ENCODE measurements around the gene GNAO1.

The GNAO1 gene

GRCh38 chr16:56244612-56245011 lies 53.3 kb downstream of the GNAO1 start:
- no peak overlapping the region for H3K4me3 Mint-ChIP-seq
- H3K27ac Mint-ChIP-seq = no peak overlapping the region
- H3K36me3 Mint-ChIP-seq = no peaks in the 10 kb centered on the region
- no peaks in the 10 kb centered on the region for H3K27me3 Mint-ChIP-seq
- no peaks in the 10 kb centered on the region for H3K4me1 Mint-ChIP-seq (ENCODE audit: low read depth)
- no peaks in the 10 kb centered on the region for H3K9me3 Mint-ChIP-seq (ENCODE audit: low read depth)

- Mint-ChIP-seq H3K27me3 (no peaks in the 10 kb centered on the region), H3K4me1 (ENCODE audit: low read depth) (no peaks in the 10 kb centered on the region), H3K27ac (no peak overlapping the region), H3K4me3 (no peak overlapping the region), H3K9me3 (ENCODE audit: low read depth) (no peaks in the 10 kb centered on the region), H3K36me3 (no peaks in the 10 kb centered on the region)
Observed at GRCh38 chr16:56245197-56245596, 53.9 kb downstream of the GNAO1 start.

GRCh38 chr16:56246051-56246817 lies 54.9 kb downstream of the GNAO1 start:
- no peak overlapping the region for H3K27ac Mint-ChIP-seq
- no peak overlapping the region for H3K4me3 Mint-ChIP-seq
- no peaks in the 10 kb centered on the region for H3K9me3 Mint-ChIP-seq (ENCODE audit: low read depth)
- no peaks in the 10 kb centered on the region for H3K4me1 Mint-ChIP-seq (ENCODE audit: low read depth)
- no peaks in the 10 kb centered on the region for H3K36me3 Mint-ChIP-seq
- no peaks in the 10 kb centered on the region for H3K27me3 Mint-ChIP-seq

GRCh38 chr16:56247018-56247417 lies 55.7 kb downstream of the GNAO1 start:
- H3K27me3 Mint-ChIP-seq = no peaks in the 10 kb centered on the region
- no peaks in the 10 kb centered on the region for H3K36me3 Mint-ChIP-seq
- H3K27ac Mint-ChIP-seq = no peak overlapping the region
- H3K9me3 Mint-ChIP-seq (ENCODE audit: low read depth) = no peaks in the 10 kb centered on the region
- no peak overlapping the region for H3K4me3 Mint-ChIP-seq
- no peaks in the 10 kb centered on the region for H3K4me1 Mint-ChIP-seq (ENCODE audit: low read depth)

GRCh38 chr16:56247808-56248207 lies 56.5 kb downstream of the GNAO1 start:
- H3K27ac Mint-ChIP-seq = no peak overlapping the region
- H3K36me3 Mint-ChIP-seq = no peaks in the 10 kb centered on the region
- no peak overlapping the region for H3K4me3 Mint-ChIP-seq
- no peaks in the 10 kb centered on the region for H3K9me3 Mint-ChIP-seq (ENCODE audit: low read depth)
- H3K4me1 Mint-ChIP-seq (ENCODE audit: low read depth) = no peaks in the 10 kb centered on the region
- H3K27me3 Mint-ChIP-seq = no peaks in the 10 kb centered on the region

GRCh38 chr16:56252835-56253234 lies 61.5 kb downstream of the GNAO1 start:
- Mint-ChIP-seq H3K36me3 (no peaks in the 10 kb centered on the region), H3K9me3 (ENCODE audit: low read depth) (no peaks in the 10 kb centered on the region), H3K27ac (no peak overlapping the region), H3K4me3 (no peak overlapping the region), H3K4me1 (ENCODE audit: low read depth) (no peaks in the 10 kb centered on the region), H3K27me3 (peaks cover 2% of the 10 kb centered on the region)

- Mint-ChIP-seq H3K27ac (no peak overlapping the region), H3K36me3 (no peaks in the 10 kb centered on the region), H3K9me3 (ENCODE audit: low read depth) (no peaks in the 10 kb centered on the region), H3K4me1 (ENCODE audit: low read depth) (no peaks in the 10 kb centered on the region), H3K27me3 (peaks cover 2% of the 10 kb centered on the region), H3K4me3 (no peak overlapping the region)
Observed at GRCh38 chr16:56255904-56256303, 64.6 kb downstream of the GNAO1 start.

GRCh38 chr16:56257239-56257638 lies 66.0 kb downstream of the GNAO1 start:
- Mint-ChIP-seq H3K27ac (no peak overlapping the region), H3K9me3 (ENCODE audit: low read depth) (no peaks in the 10 kb centered on the region)

GRCh38 chr16:56257666-56258342 lies 66.5 kb downstream of the GNAO1 start:
- H3K4me1 Mint-ChIP-seq (ENCODE audit: low read depth) = peaks cover 15% of the 10 kb centered on the region
- H3K27me3 Mint-ChIP-seq = peaks cover 2% of the 10 kb centered on the region
- no peaks in the 10 kb centered on the region for H3K9me3 Mint-ChIP-seq (ENCODE audit: low read depth)
- H3K27ac Mint-ChIP-seq = no peak overlapping the region
- no peaks in the 10 kb centered on the region for H3K36me3 Mint-ChIP-seq
- H3K4me3 Mint-ChIP-seq = no peak overlapping the region

More at GRCh38 chr16:56257239-56257638, 66.0 kb downstream of the GNAO1 start:
- Mint-ChIP-seq H3K27me3 (peaks cover 2% of the 10 kb centered on the region), H3K4me1 (ENCODE audit: low read depth) (peaks cover 9% of the 10 kb centered on the region), H3K4me3 (no peak overlapping the region), H3K36me3 (no peaks in the 10 kb centered on the region)

- H3K36me3 Mint-ChIP-seq = no peaks in the 10 kb centered on the region
- H3K4me1 Mint-ChIP-seq (ENCODE audit: low read depth) = peaks cover 19% of the 10 kb centered on the region
- H3K9me3 Mint-ChIP-seq (ENCODE audit: low read depth) = no peaks in the 10 kb centered on the region
- no peak overlapping the region for H3K27ac Mint-ChIP-seq
- H3K27me3 Mint-ChIP-seq = peaks cover 2% of the 10 kb centered on the region
- H3K4me3 Mint-ChIP-seq = no peak overlapping the region
Observed at GRCh38 chr16:56258508-56259424, 67.5 kb downstream of the GNAO1 start.

GRCh38 chr16:56259425-56259779 lies 68.1 kb downstream of the GNAO1 start:
- Mint-ChIP-seq H3K27ac (no peak overlapping the region), H3K4me3 (no peak overlapping the region), H3K9me3 (ENCODE audit: low read depth) (no peaks in the 10 kb centered on the region), H3K4me1 (ENCODE audit: low read depth) (peaks cover 19% of the 10 kb centered on the region), H3K36me3 (no peaks in the 10 kb centered on the region), H3K27me3 (peaks cover 2% of the 10 kb centered on the region)

- Mint-ChIP-seq H3K36me3 (no peaks in the 10 kb centered on the region), H3K4me1 (ENCODE audit: low read depth) (peaks cover 19% of the 10 kb centered on the region), H3K27me3 (peaks cover 2% of the 10 kb centered on the region), H3K9me3 (ENCODE audit: low read depth) (no peaks in the 10 kb centered on the region), H3K27ac (no peak overlapping the region), H3K4me3 (no peak overlapping the region)
Observed at GRCh38 chr16:56260378-56261160, 69.3 kb downstream of the GNAO1 start.

- no peaks in the 10 kb centered on the region for H3K36me3 Mint-ChIP-seq
- no peaks in the 10 kb centered on the region for H3K9me3 Mint-ChIP-seq (ENCODE audit: low read depth)
- no peak overlapping the region for H3K27ac Mint-ChIP-seq
- H3K27me3 Mint-ChIP-seq = peaks cover 2% of the 10 kb centered on the region
- H3K4me3 Mint-ChIP-seq = no peak overlapping the region
- H3K4me1 Mint-ChIP-seq (ENCODE audit: low read depth) = peaks cover 19% of the 10 kb centered on the region
Observed at GRCh38 chr16:56261656-56262055, 70.4 kb downstream of the GNAO1 start.

GRCh38 chr16:56262148-56262547 lies 70.9 kb downstream of the GNAO1 start:
- Mint-ChIP-seq H3K4me3 (peak overlapping the region; percentile 22), H3K27ac (no peak overlapping the region), H3K27me3 (no peaks in the 10 kb centered on the region), H3K9me3 (ENCODE audit: low read depth) (no peaks in the 10 kb centered on the region), H3K4me1 (ENCODE audit: low read depth) (peaks cover 19% of the 10 kb centered on the region), H3K36me3 (no peaks in the 10 kb centered on the region)
